Dedifferentiated amniotic fluid mesenchymal stem cell (primary cell): ENCODE results near the gene TCF7L1.

Experiments
- DNase-seq: peaks from one replicate; pipeline ENCODE4 v3.0.0-alpha.2; 2016; ENCODE audit errors: extremely low spot score

Gene TCF7L1

GRCh38 chr2:85222792-85223191 is 89.6 kb downstream of the TCF7L1 start:
- DNase-seq = no peak

DNA sequence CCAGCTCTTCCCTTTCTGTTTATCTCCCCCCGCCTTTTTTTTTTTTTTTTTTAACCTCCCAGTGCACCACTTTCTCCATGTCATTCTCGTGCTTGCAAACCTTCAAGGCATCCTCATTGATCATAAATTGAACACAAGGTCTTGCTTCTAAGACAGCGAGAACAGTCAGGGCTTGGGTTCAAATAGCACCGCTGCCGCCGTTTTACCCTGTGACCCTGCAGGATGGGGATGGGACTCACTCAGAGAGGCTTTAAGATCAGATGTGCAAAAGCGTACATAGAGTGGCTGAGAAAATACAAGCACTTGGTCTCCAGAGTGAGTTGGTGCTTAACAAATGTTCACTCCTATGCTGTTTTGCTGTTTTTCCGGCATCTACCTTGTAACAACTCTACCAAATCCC is 93.6 kb downstream of the TCF7L1 start:
- no peak for DNase-seq

DNA sequence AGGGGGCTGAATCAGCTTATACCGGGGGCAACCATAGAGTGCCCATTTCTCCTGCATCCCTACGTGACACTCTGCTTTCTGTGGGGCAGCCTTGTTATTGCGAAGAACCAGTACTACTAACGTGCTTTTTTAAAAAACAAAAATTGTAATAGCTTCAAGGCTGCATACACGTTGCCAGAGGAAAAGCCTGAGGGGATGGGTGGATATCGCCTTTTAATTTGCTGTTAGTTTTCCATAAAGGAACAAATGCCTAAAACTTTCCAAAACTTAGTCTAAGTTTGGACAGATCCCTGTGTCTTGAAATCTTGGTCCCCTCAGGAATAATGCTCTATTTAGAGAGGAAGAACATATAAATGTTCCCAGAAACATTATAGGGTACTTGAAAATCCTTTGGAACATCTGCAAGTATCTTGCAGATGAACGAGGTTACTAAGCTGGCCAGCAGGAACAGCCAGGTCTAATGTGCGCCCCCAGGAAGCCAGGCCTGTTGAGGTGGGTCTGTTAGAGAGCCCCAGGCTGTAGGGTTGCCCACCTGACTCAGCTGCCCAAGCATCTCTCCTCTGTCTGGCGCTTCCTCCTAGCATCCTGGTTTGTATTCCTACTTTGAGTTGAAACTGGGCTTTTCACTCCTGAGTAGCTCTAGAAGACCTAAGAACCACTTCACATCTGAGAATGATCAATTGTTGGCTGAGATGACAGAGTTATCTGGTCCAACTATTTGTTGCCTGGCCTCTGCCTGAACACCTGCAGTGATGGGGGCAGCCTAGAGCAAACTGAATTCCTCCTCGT is 97.7 kb downstream of the TCF7L1 start:
- no peak for DNase-seq

DNA sequence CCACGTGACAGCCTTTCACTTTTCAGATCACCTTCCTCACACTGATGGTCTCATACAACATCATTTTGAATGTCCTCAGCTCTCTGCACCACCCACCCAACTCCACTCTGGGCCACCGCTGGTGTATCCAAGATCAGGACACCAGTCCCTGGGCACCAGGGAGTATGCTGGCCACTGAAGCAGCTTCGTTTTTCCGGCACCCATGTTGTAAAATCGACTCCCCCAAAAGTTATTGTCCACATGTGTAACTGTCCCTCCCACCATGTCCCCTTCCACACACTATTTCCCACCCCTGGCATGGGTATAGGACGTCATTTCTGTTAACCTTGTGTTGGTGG is 98.2 kb downstream of the TCF7L1 start:
- DNase-seq = no peak

DNA sequence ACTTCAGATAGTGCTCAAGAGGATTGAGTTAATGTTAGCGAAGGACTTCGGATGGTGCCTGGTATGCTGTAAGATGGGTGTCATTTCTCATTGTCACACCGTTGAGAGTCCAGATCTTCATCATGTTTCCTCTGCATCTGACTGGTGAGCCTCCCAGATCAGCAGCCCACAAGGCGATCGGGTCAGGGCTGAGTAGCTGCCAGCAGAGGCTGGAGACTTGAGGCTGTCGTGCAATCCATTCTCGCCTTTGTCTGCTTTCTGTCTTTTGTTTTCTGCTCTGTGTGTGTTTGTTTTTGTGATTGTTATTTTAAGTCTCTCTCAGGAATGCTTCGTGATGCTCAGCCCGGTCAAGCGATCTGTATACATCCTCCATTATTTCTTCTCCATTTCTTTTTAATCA is 98.8 kb downstream of the TCF7L1 start:
- no peak for DNase-seq

DNA sequence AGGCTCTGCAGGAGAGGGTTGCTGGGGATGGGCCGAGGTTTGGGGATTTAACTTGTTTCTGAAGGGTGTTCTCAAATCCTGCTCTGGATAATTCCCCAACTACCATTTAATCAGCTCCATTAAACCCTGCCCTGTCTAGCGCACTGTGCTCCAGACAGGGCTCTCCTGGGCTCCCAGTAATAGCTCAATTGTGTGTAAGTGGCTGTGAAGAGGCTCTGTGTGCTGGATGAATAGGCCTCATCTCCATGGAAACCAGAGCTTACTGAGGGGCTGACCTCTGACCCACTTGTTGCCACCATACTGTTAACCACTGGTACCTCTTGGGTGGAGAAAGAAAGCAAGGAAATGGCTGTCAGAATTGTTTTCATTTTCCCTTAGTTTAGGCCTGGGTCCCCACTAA is 101.7 kb downstream of the TCF7L1 start:
- no peak for DNase-seq

DNA sequence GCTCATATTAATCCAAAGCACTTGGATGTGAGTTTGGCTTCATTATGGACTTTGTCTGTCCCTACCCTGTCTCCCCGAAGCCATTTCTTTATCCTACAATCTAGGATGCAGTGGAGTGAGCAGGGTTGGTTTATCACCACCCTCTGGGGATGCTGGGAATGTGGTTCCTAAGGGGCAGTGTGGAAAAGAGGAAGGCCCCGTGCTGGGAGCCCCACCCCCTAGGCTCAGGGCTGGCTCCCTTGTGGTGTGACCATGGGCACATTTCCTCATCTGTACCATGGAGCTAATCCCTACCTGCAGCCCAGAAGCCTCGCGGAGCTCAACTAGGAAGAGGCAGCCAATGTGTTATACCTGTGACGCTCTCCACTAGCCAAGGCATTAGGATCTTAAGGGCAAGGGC is 102.1 kb downstream of the TCF7L1 start:
- no peak for DNase-seq

DNA sequence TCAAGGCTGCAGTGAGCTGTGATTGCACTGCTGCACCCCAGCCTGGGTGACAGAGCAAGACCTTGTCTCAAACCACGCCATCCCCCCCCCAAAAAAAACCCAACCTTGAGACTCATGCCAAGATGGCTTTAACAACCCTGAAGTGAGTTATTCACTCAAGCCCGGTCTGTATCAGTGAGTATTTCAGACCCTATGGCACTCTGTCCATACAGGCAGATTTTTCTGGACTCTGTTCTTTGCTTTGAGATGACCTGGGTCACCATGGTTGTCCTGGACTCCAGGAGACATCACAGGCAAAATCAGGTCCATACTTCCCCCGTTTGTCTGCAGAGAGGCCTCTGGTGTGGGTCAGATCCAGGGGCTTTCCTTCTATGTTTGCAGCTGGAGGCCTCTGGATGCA is 102.9 kb downstream of the TCF7L1 start:
- DNase-seq = no peak

GRCh38 chr2:85237849-85238565 is 104.8 kb downstream of the TCF7L1 start:
- no peak for DNase-seq

GRCh38 chr2:85238607-85239006 is 105.4 kb downstream of the TCF7L1 start:
- DNase-seq = no peak

DNA sequence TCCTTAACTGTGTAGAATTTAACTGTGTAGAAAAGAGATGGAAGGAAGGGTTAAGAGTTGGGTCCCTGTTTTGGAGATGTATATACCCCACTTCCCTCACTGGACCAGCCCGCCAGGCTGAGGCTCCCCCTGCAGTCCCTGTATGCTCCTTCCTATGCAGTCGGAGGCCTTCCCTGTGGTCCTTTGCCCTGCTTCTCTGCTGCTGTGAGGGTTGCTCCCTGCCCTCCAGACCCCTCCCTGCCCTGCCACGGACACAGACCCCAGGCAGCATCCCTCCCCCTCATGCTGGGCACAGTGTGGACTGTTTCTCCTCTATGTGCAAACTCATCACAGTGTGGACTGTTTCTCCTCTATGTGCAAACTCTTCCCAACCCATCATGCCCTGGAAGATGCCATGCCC is 105.9 kb downstream of the TCF7L1 start:
- DNase-seq = no peak

DNA sequence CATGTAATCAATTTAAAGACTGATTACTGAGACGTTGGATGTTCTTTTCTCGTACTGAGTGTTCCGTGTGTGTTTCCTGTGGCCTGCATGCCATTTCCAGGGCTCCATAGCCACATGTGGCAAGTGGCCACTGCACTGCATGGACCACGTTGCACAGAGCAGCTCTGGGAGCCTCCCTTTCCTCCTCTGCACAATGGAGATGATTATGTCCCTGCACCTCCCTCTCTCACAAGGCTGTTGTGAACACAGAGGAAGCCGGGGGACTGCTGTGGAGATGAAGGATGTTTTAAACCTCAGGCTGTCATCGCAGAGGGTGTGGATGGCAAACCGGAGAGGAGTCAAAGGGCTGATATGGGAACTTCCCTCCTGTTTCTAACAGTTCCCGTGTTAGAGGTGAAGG is 106.9 kb downstream of the TCF7L1 start:
- no peak for DNase-seq

DNA sequence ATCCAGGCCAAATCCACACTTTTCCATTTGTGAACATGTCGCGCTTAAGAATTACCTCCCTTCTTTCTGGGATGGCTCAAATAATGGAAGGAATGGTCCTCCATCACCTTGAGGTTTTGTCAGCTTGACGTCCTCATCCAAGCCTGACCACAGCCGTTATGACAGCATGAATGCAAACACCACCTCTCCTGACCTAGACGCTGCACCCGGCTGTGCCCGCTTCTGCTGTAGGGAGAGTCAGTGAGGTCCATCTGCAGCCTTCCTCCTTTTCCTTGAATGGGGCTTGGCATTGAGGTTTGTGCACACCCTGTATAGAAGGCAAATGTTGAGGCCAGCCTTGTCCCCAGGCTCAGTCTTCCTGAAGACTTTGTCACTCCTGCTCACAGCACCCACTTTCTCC is 109.1 kb downstream of the TCF7L1 start:
- no peak for DNase-seq

- no peak for DNase-seq
These were observed 110.2 kb downstream of the TCF7L1 start for GRCh38 chr2:85243101-85244072.

DNA sequence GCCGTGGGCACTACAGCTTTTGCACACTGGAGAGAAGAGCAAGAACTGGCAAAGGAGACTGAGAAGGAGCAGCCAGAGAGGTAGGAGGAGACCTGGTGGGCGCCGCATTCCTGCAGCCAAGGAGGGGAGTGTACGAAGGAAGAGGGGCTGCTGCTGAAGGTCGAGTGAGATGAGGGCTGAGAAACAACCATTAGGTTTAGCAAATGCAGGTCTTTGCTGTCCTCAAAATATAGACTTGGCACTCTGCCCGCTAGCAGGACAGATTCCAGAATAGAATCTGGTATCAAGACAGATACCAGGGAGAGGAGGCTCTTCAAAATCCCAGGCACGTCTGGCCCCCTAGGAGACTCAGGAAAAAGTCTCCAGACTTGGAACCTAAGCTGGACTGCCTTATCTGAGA is 111.6 kb downstream of the TCF7L1 start:
- no peak for DNase-seq

DNA sequence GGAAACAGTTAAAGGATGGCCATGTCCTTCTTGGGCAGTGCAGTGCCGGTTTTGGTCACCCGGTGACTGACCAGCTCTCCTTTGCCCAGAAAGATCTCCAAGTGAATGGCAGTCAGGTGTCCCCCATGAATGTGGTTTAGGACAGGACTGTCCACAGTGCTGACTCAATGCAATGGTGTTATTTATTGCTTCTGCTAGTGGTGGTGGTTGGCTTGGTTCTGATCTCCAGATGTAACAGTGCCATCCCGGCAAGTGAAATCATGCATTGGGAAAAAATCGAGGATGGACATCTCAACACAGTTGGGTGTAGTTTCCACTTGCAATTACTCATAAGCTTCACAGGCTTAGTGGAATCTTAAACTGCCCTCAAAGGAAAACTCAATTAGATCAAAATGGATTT is 112.7 kb downstream of the TCF7L1 start:
- DNase-seq = no peak

DNA sequence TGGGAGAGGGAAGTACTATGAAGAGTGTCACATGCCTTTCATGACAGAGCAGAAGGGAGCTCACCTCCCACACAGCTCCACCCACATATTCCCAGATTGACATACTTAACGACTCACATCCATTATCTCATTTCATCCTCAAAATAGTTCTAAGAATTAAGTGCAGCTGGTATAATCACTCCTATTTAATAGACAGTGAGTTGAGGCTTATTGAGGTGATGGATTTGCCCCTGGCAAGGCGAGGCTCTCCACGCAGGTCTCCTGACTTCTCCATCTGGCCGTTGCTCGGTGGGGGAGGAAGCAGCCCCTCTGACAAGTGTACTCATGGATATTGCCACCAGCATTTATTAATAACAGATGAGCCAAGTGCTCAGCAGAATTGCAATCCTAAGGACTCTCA is 113.2 kb downstream of the TCF7L1 start:
- DNase-seq = no peak

GRCh38 chr2:85247610-85248009 is 114.4 kb downstream of the TCF7L1 start:
- DNase-seq = no peak

- peak; percentile 85 for DNase-seq
These were observed 115.7 kb downstream of the TCF7L1 start for GRCh38 chr2:85248773-85249509.

GRCh38 chr2:85250045-85250444 is 116.9 kb downstream of the TCF7L1 start:
- DNase-seq = no peak

DNA sequence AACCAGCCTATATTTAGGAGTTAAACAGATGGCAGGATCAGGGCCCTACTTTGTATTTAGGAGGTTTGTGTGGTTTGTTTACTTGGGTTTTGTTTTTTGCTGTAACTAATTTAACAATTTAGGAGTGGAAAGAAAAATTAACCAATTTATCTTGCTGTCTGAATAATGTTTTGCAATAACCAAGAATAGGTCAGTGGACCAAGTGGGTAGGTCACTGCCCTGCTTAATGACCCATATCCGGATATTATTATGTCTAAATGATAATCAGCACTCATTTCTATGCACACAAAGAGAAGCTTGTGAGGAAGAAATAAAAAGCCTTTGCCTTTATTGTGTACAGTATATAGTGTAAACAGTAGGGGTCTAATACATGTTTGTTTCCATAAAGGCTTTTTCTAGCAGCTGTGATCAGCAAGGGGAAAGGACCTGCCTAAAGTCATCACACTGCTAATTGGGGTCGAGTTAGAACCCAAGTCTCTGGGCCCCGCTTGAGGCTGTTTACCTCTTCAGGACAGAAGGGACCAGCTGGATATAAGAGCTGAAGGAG is 118.0 kb downstream of the TCF7L1 start:
- no peak for DNase-seq
